Measurements from ENCODE around the gene SH3BP4. TPM values are rescaled to one million over a fixed set of nuclear protein-coding genes. Genes with fewer than 3 reads are reported as not detected.

SH3BP4 gene
- total and polyA plus RNA-seq, 7 donors = 4.8 to 22.8 (median 14.0) TPM

DNA sequence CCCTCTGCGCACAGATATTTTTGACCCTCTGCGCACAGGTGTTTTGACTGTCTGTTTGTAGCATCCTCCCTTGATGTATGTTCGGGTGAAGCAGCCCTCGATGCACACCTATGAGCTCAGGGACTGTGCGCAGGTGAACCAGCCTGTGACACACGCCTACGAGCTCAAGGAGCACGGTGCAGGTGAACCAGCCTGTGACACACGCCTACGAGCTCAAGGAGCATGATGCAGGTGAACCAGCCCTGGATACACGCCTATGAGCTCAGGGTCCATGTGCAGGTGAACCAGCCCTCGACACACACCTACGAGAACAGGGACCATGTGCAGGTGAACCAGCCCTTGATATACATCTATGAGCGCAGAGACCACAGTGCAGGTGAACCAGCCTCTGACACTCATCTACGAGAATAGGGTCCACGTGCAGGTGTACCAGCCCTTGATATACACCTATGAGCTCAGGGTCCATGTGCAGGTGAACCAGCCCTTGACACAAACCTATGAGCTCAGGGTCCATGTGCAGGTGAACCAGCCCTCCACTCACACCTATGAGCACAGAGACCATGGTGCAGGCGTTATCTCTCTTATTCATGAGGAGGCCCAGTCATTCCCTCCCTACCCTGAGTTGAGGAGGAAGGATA lies 33.9 kb downstream of the SH3BP4 start:
- Histone ChIP-seq H3K4me3 (no peak overlapping the region), H3K27me3 (no peaks in the 10 kb centered on the region), H3K4me1 (peaks cover 0 to 44% (median 29%) of the 10 kb centered on the region in 4 donors), H3K36me3 (no peaks in the 10 kb centered on the region), H3K9me3 (no peaks in the 10 kb centered on the region), H3K27ac (no peak overlapping the region)
- TF ChIP-seq, protein P1, sequence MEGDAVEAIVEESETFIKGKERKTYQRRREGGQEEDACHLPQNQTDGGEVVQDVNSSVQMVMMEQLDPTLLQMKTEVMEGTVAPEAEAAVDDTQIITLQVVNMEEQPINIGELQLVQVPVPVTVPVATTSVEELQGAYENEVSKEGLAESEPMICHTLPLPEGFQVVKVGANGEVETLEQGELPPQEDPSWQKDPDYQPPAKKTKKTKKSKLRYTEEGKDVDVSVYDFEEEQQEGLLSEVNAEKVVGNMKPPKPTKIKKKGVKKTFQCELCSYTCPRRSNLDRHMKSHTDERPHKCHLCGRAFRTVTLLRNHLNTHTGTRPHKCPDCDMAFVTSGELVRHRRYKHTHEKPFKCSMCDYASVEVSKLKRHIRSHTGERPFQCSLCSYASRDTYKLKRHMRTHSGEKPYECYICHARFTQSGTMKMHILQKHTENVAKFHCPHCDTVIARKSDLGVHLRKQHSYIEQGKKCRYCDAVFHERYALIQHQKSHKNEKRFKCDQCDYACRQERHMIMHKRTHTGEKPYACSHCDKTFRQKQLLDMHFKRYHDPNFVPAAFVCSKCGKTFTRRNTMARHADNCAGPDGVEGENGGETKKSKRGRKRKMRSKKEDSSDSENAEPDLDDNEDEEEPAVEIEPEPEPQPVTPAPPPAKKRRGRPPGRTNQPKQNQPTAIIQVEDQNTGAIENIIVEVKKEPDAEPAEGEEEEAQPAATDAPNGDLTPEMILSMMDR (IDR thresholded peaks at IDR 0.05) = no peak
- TF ChIP-seq EP300 (IDR thresholded peaks at IDR 0.05) (no peak), POLR2AphosphoS5 (IDR thresholded peaks at IDR 0.05) (no peak), POLR2A (IDR thresholded peaks at IDR 0.05) (no peak)
- 90 to 93% methylated on average over 17 of the region's 17 CpGs for WGBS, 2 donors
- DNase-seq = no peak
- intact Hi-C loops (cut with DNase I) = no loop called here

DNA sequence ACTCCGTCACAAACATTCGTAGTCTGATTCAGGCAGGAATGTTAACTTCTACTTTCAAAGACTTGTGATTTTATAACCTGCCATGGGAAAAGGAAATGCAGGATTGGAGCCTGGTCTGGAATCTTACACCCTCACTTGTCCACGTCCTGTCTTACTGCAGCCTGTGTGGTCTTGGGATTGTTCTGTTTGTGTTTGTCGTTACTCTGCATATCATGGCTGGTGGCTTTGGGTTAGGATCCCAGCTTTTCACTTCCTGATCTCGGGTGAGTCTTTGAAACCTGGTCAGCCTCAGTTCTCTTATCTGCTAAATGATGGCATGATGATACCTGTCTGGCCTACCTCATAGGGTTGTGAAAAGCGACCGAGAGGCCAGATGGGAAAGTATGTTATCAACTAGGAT lies 34.6 kb downstream of the SH3BP4 start:
- DNase-seq = no peak
- 75 to 76% methylated on average over 7 of the region's 7 CpGs for WGBS, 2 donors
- no peaks in the 10 kb centered on the region for H3K9me3 ChIP-seq
- intact Hi-C loops (cut with DNase I) = no loop called here
- H3K27me3 ChIP-seq = no peaks in the 10 kb centered on the region
- no peak overlapping the region for H3K4me3 ChIP-seq
- no peak overlapping the region for H3K27ac ChIP-seq
- no peaks in the 10 kb centered on the region for H3K36me3 ChIP-seq
- peaks cover 0 to 38% (median 22%) of the 10 kb centered on the region in 4 donors for H3K4me1 ChIP-seq
- TF ChIP-seq, protein P1 (IDR thresholded peaks at IDR 0.05) = no peak
- no peak for TF ChIP-seq POLR2A (IDR thresholded peaks at IDR 0.05)
- no peak for TF ChIP-seq EP300 (IDR thresholded peaks at IDR 0.05)
- TF ChIP-seq POLR2AphosphoS5 (IDR thresholded peaks at IDR 0.05) = no peak

DNA sequence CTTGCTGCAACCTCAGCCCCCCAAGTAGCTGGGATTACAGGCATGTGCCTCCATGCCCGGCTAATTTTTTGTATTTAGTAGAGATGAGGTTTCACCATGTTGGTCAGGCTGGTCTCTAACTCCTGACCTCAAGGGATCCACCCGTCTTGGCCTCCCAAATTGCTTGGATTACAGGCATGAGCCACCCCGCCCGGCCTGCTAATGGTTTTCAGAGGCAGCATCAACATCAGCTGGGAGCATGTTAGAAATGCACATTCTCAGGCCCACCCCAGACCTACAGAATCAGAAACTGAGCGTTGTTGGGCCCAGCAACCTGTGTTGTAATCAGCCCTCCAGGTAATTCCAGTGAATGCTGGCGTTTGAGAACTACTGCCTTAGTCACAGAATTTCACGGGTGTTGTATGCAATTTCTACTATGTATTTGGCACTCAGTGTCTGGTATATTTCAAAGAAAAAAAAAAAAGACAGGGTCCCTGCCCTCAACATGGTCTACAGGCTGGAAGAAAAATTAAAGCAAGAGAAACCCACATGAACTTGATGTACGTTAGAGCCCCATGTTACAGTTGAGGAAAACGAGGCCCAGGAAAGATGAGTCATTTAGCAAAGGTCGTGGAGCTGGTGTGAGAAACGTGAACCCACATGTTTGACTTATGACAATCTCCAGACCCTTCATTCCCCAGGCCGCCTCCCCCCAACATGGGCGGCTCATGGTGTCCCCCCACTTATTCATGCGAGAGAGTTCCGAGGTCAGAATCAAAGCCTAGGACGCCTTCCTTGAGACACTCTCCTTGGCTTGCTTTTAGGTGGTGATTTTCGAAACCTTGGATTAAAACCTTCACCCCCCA lies 35.3 kb downstream of the SH3BP4 start:
- Histone ChIP-seq H3K36me3 (no peaks in the 10 kb centered on the region), H3K27ac (no peak overlapping the region), H3K4me1 (peaks cover 0 to 40% (median 19%) of the 10 kb centered on the region in 4 donors), H3K4me3 (no peak overlapping the region), H3K27me3 (no peaks in the 10 kb centered on the region), H3K9me3 (no peaks in the 10 kb centered on the region)
- DNase-seq = no peak
- TF ChIP-seq POLR2AphosphoS5 (IDR thresholded peaks at IDR 0.05) (no peak), POLR2A (IDR thresholded peaks at IDR 0.05) (no peak), EP300 (IDR thresholded peaks at IDR 0.05) (no peak)
- TF ChIP-seq, protein P1 (IDR thresholded peaks at IDR 0.05) = no peak
- WGBS, 2 donors = 93 to 94% methylated on average over 17 of the region's 17 CpGs
- intact Hi-C loops (cut with DNase I) = no loop called here

DNA sequence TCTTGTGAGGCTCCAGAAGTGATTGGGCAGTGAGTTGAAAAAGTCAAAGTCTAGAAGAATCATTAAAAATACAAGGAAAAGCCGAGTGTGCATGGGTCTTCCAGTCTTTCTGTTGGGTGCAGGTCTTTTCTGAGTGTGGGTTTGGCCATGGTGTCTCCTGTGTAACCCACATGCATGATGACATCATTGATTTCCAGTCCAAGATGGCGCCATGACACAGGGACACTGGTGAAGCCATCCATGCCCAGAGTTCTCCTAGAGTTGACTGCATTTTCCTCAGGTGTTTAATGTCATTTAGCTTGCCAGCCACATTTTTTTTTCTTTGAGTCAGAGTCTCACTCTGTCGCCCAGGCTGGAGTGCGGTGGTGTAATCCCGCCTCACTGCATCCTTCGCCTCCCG lies 35.9 kb downstream of the SH3BP4 start:
- 97% methylated on average over 7 of the region's 7 CpGs for WGBS, 2 donors
- Histone ChIP-seq H3K9me3 (no peaks in the 10 kb centered on the region), H3K4me3 (no peak overlapping the region), H3K36me3 (no peaks in the 10 kb centered on the region), H3K27me3 (no peaks in the 10 kb centered on the region), H3K27ac (no peak overlapping the region), H3K4me1 (peaks cover 0 to 43% (median 18%) of the 10 kb centered on the region in 4 donors)
- no peak for TF ChIP-seq POLR2A (IDR thresholded peaks at IDR 0.05)
- TF ChIP-seq, protein P1 (IDR thresholded peaks at IDR 0.05) = no peak
- no peak for TF ChIP-seq POLR2AphosphoS5 (IDR thresholded peaks at IDR 0.05)
- no peak for TF ChIP-seq EP300 (IDR thresholded peaks at IDR 0.05)
- intact Hi-C loops (cut with DNase I) = no loop called here
- no peak for DNase-seq
